Peyer's patch (tissue), 4 donors: ENCODE results near the gene PIP4K2C.

Source experiments
- POLR2A ChIP-seq, 2 donors: fragments of 450-650 bp; IDR thresholded peaks; one replicate each; pipeline ENCODE4 v1.5.1; 2017; ENCODE audit warnings: antibody characterized with exemption in 2 of 2, mild to moderate bottlenecking in 2 of 2, moderate library complexity in 2 of 2
- TF ChIP-seq, protein P1 (sequence below), 6 experiments: fragments of 450-650 bp in 4 of 6; fragments of 200-600 bp in 2 of 6; sonication (generic) in 1 of 6; IDR thresholded peaks; one replicate each; pipeline ENCODE4 v1.5.1; 2017 to 2019; ENCODE audit warnings: antibody characterized with exemption in 6 of 6, mild to moderate bottlenecking in 3 of 6, moderate library complexity in 1 of 6

DNA sequence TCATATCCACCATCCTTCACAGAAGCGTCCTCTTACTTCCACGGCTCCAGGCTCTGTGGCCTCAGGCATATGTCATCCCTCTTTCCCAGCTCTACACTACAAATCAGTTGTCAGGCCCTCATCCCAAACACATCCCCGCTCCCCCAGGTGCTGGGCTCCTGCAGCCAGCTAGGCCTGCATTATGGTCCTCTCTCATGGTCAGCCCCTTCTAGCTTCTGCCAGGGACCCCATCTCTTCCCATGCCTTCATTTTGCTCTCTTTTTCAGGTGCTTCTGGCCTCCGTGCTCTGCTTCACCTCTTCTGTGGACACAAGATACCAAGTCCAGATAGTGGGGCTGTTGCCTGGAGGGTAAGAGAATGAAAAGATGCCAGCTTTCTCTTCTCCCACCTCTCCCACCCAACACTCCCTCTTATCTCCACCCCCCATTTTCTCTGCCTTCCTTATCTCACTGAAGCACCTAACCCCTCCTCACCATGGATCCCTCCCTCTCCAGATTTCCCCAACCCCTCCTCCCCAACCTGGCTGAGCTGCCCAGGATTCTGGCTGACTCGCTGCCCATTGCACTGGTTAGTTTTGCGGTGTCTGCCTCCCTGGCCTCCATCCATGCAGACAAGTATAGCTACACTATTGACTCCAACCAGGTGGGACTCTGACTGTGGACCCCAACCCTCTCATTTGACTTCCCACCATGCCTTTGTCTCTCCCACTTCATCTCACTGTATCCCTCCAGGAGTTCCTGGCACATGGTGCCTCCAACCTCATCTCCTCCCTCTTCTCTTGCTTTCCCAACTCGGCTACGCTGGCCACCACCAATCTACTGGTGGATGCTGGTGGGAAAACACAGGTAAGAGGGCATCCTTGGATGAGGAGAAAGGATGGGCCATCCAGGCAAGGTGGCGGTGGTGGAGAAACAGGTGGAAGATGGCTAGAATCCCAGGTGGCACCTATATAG lies 31.6 kb downstream of the PIP4K2C start:
- TF ChIP-seq, protein P1, sequence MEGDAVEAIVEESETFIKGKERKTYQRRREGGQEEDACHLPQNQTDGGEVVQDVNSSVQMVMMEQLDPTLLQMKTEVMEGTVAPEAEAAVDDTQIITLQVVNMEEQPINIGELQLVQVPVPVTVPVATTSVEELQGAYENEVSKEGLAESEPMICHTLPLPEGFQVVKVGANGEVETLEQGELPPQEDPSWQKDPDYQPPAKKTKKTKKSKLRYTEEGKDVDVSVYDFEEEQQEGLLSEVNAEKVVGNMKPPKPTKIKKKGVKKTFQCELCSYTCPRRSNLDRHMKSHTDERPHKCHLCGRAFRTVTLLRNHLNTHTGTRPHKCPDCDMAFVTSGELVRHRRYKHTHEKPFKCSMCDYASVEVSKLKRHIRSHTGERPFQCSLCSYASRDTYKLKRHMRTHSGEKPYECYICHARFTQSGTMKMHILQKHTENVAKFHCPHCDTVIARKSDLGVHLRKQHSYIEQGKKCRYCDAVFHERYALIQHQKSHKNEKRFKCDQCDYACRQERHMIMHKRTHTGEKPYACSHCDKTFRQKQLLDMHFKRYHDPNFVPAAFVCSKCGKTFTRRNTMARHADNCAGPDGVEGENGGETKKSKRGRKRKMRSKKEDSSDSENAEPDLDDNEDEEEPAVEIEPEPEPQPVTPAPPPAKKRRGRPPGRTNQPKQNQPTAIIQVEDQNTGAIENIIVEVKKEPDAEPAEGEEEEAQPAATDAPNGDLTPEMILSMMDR (IDR thresholded peaks at IDR 0.05), result no peak
- TF ChIP-seq POLR2A (IDR thresholded peaks at IDR 0.05), result no peak
